GM20431 (cell line): ENCODE measurements around the gene CTSD.
"Not testable (repeated sequence)": the region's sequence is repeated elsewhere in the genome, so short reads cannot be mapped to it uniquely, and the experiment has no call there.

Experiments used
- in situ Hi-C: fragments of 300-500 bp; cut with MseI, MboI; formaldehyde crosslinking; loops from one replicate; pipeline ENCODE4 v1.15.0; 2020; ENCODE audit warnings: low sequenced_read_pairs; ENCODE audit not compliant: unreplicated experiment

The CTSD gene

DNA sequence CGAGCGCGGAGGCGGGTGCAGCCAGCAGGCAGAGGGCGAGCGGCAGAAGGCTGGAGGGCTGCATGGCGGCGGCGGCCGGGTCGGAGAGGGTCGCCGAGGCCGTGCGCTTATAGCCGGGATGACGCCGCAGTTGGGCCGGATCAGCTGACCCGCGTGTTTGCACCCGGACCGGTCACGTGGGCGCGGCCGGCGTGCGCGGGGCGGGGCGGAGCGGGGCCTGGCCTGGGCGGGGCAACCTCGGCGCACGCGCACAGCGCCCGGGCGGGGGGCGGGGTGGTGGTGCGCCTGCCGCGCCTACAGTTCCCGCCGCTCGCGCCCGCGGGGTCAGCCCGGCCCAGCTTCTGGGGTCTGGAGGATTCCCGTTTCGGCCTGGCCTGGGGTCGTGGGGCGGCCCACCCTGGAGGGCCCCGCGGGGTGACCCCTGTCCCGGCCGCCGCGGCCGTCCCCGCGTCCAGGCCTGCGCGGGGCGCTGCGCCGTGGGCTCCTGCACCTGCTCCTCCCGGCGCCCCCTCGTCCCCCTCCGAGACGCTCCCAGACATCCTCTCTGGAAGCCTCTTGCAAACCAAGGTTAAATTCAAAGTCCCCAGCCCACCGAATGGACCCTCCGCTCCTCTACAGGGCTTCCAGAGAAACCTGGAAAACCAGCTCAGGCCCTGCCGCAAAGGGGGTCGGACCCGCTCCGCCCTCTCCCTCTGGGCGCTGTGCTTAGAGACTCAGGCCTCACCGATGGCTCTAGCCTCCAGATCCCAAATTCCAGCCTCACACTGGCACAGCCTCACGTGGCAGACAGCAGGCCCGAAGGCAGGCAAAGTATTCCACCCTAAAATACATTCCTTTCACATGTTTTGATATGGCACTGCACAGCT lies at the start of gene CTSD:
CTSD (minus strand) TSS at position 132 of the 866 bp plus-strand sequence; CDS start at position 64, 68 bp downstream.
- in situ Hi-C loops = no loop called here

DNA sequence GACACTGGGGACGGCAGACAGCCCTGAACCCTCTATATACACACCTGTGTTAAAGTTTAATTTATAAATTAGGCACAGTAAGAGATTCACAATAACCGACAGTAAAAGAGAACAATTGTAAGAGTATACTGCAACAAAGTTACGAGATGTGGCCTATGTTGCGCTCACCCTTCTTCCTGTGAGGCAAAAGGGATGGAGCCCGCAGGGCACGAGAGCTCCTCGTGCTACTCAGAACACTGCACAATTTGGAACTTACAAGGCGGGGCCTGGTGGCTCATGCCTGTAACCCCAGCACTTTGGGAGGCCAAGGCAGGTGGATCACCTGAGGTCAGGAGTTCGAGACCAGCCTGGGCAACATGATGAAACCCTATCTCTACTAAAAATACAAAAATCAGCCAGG lies 49.6 kb upstream of the CTSD start:
- in situ Hi-C loops = loop anchor here (10.0 kb wide), 1 partner anchor 119 kb away; the partner anchor contains the start of gene KRTAP5-6

DNA sequence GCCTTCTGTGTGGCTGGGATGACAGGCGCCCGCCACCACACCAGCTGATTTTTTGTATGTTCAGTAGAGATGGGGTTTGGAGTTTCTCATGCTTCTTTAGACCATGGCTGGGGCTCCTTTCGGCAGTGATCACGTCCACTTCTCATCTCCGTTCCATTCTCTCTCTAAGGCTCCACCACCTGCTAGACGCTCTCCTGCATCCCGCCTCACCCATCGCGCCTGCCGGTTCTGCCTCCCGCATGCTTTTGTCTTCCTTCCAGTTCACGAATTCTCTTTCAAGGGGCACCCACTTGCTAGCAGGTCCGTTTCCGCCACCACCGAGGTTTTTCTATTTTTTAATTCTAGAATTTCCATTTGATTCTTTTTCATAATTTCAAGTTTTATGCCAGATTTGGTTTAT lies 49.1 kb upstream of the CTSD start:
- in situ Hi-C loops = loop anchor here (10.0 kb wide), 1 partner anchor 118 kb away; the partner anchor contains the start of gene KRTAP5-6

DNA sequence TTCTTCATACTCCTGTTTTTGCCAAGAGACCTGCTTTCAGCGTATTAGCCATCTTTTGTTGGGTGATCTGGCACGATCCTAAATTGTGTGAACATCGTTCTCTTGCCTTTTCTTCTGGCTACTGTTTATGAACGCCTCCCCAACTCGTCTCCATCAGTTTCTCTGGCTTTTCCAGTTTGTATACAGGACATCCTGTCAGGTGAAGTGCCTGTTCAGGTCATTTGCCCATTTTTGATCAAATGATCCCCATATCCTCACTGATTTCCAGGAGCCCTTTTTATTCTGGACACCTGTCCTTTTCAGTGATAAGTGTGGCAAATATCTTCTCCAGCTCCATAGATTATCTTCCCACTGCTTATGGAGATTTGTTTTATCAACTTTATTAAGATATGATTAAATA lies 48.5 kb upstream of the CTSD start:
- in situ Hi-C loops = loop anchor here (10.0 kb wide), 1 partner anchor 117 kb away; the partner anchor contains the start of gene KRTAP5-6

DNA sequence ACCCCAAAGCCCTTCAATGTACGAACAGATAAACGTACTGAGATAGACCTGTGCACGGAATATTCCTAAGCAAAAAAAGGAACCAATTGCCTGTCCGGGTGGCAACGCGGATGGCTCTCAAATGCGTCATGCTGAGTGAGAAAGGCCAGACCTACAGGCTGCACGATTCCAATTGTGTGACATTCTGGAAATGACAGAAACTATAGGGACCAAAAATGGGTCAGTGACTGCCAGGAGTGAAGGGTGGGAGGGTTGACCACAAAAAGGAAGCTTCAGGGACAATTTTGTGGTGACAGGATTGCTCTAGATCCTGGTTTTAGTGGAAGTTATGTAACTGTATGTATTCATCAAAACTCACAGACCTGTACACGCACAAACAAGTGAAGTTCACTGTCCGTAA lies 47.0 kb upstream of the CTSD start:
- in situ Hi-C loops = loop anchor here (10.0 kb wide), 1 partner anchor 116 kb away; the partner anchor contains the start of gene KRTAP5-6

DNA sequence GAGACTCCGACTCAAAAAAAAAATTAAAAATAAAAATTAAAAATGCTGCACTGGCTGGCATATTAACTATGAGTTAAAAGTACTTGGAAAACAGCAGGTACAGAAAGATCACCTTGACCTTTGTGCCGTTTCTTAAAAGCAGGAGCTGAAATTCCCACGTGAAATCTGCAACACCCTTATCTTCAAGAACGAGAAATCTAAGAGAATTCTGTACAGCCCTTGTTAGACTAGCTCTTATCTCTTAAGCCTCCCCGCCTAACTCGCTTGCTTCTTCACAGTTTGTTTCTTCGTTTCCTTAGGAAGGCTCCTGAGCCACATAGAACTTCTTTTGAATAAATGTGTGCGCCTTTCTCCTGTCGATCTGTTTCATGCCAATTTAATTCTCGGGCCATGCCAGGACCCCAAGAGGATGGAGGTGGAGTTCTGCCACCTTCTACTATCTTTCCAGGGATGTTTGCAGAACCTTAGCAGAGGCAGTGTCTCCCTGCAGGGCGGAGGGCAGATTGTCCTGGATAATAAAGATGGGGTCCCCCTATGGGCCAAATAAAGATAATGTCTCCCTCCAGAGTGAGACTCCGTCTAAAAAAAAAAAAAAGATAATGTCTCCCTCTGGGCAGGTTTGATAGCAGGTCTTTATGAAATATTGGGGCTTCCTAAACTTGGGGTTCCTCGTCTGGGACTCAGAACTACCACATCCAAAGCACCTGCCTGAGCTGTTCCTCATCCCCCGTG lies 43.7 kb upstream of the CTSD start:
- in situ Hi-C loops = no loop called here

DNA sequence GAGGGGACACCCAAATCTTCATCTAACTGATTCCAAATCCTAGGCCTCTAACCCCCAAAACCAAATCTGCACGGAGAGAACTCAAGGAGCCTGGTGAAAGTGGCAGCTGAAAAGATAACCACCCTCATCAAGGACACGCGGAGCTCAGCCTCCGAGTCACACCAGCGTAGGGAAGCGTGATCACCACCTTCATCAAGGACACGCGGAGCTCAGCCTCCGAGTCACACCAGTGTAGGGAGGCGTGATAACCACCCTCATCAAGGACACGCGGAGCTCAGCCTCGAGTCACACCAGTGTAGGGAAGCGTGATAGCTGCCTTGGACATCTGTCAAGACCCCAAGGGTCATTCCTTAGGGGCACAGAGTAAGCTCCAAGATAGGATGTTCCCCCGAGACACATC lies 41.8 kb upstream of the CTSD start:
- in situ Hi-C loops = no loop called here

DNA sequence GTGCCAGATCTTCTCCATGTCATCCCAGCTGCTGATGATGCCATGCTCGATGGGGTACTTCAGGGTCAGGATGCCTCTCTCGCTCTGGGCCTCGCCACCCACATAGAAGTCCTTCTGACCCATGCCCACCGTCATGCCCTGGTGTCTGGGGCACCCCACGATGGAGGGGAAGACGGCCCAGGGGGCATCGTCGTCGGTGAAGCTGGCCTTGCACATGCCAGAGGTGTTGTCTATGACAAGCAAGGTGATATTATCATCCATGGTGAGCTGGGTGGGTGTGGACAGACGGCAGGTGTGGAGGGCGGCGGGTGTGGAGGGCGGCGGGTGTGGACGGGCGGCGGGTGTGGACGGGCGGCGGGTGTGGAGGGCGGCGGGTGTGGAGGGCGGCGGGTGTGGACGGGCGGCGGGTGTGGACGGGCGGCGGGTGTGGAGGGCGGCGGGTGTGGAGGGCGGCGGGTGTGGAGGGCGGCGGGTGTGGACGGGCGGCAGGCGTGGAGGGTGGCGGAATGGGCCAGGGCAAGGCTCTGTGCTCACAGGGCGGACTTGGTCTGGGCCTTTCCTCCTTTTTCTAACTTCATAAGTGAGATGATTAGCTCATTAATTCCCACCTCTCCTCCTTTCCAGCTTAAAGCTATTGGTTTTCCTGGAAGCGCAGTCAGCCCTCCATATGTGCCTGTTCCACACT lies 40.2 kb upstream of the CTSD start:
- in situ Hi-C loops = not testable (repeated sequence)

DNA sequence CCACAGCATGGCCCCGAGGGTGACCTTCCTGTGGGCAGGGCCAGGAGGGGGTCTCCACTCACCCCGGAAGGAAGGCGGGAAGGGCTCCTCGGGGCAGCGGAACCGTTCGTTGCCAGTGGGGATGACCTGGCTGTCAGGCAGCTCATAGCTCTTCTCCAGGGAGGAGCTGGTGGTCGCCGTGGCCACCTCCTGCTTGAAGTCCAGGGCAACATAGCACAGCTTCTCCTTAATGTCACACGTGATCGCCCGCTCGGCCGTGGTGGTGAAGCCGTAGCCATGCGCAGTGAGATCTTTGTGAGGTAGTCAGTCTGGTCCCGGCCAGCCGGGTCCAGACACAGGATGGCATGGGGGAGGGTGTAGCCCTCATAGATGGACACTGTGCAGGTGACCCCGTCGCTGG lies 39.5 kb upstream of the CTSD start:
- in situ Hi-C loops = no loop called here

DNA sequence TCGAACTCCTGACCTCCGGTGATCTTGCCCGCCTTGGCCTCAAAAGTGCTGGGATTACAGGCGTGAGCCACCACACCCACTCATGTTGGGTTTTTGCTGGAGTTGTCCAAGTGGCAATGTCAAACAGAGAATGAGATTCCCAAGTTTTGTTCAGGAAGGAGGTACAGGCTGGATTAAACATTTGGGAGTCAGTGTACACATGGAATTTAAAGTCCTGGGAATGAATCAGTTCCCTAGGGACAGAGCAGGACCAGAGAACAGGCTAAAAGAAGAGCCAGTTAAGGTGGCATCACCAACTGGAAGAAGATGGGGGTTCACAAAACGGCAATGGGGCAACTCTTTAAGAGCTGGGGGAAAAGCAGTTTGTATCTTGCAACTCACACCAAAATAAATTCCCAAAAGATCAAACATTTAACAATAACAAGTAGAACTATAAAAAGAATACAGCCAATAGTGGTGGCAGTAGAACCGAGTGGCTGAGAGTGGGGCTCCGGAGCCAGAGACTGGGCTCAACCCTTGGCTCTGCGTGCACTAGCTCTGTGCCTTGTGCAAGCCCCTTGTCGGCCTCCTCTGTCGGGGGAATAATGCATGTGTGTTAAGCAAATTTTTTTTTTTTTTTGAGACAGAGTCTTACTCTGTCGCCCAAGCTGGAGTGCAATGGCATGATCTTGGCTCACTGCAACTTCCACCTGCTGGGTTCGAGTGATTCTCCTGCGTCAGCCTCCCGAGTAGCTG lies 33.8 kb upstream of the CTSD start:
- in situ Hi-C loops = no loop called here

DNA sequence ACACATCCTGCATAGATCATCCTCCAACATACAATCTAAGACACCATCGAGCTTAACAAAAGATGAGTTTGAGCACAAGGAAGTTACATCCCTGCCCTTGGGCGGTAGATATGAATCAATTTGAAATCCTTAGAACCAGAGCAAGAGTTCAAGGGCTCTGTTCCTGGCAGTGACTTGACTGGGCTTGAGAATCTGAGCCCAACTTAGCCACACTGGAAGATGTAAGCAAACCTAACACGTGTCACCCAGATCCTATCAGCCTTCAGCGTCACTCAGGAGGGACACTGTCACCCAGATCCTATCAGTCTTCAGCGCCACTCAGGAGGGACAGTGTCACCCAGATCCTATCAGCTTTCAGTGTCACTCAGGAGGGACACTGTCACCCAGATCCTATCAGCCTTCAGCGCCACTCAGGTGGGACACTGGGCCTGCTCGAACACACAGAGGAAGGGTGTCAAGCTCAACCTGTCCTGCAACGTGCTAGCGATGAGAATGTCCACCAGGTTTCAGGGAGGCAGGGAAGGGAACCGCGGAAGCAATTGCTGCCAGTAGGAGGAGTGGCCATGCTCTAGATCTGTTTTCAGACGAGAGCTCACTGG lies 32.8 kb upstream of the CTSD start:
- in situ Hi-C loops = no loop called here

DNA sequence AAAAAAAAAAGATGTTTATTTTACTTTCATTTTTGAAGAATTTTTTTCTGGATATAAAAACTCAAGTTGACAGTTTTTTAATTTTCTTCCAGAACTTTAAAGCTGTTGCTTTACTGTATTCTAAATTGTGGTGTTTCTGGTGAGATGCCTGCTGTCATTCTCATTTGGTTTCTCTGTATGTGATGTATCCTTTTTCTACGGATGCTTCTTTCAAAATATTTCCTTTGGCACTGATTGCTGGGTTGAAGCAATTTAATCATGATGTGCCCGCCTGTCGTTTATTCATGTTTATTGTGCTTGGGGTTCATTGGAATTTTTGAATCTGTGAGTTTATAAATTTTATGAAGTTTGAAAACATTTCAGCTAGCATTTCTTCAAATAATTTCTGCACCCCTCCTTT lies 29.4 kb upstream of the CTSD start:
- in situ Hi-C loops = no loop called here

DNA sequence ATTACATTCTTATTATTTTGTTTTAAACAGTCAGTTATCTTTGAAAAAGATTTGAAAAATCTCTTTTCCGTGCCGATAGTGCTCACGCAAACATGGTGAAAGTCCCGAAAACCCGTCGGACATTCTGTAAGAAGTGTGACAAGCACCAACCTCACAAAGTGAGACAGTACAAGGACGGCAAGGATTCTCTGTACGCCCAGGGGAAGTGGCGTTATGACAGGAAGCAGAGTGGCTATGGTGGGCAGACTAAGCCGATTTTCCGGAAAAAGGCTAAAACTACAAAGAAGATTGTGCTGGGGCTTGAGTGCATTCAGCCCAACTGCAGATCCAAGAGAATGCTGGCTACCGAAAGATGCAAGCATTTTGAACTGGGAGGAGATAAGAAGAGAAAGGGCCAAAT lies 28.7 kb upstream of the CTSD start:
- in situ Hi-C loops = no loop called here

DNA sequence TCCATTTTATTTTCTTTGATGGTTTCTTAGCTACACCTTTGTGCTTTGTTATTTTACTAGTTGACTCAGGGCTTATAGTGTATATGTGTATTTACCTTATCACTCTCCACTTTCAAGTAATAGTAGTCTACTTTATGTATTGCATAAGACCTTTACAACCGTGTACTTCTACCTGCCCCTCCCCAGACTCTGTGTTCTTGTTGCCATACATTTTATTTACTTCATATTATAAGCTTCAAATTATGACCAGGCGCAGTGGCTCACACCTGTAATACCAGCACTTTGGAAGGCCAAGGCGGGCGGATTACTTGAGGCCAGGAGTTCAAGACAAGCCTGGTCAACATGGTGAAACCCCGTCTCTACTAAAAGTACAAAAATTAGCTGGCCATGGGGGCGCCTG lies 28.2 kb upstream of the CTSD start:
- in situ Hi-C loops = no loop called here

DNA sequence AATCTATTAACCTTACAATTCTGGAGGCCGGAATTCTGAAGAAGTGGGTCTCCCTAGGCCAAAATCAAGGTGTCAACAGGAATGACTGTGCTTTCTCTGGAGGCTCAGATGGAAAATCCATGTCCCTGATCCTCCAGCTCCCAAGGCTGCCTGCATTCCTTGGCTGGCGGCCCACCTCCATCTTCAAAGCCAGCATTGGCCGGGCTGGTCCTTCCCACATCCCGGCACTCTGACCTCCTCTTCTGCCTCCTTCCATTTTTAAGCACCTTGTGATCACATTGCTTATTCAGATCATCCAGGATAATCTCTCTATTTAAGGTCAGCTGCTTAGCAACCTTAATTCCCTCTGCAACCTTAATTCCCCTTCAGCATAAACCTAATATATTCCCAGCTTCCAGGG lies 22.7 kb upstream of the CTSD start:
- in situ Hi-C loops = no loop called here

DNA sequence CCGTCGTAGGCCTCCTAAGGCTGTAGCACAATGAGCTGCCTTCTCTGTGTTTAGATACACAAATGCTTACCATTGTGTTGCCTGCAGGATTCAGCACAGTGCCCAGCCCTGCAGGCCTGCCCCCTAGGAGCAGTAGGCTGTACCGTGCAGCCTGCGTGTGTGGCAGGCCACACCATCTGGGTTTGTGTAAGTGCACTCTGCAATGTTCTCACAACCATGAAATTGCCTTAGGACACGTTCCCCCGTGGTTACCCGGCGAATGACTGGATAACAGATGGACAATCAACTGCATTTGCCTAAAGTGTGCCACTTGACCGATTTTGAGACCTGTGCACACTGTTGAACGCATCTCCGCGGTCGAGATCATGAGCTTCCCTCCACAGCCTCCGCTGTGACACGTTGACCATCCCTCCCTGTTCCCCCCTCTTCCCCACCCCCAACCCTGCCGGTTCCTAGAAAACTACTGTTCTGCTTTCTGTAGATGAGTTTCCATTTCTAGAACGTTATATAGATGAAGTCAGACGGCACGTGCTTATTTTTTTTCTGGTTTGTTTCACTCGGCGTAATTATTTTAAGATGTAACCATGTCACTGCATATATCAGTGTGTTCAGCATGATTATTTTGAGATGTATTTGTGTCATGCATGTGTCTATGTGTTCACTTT lies 22.2 kb upstream of the CTSD start:
- in situ Hi-C loops = no loop called here

DNA sequence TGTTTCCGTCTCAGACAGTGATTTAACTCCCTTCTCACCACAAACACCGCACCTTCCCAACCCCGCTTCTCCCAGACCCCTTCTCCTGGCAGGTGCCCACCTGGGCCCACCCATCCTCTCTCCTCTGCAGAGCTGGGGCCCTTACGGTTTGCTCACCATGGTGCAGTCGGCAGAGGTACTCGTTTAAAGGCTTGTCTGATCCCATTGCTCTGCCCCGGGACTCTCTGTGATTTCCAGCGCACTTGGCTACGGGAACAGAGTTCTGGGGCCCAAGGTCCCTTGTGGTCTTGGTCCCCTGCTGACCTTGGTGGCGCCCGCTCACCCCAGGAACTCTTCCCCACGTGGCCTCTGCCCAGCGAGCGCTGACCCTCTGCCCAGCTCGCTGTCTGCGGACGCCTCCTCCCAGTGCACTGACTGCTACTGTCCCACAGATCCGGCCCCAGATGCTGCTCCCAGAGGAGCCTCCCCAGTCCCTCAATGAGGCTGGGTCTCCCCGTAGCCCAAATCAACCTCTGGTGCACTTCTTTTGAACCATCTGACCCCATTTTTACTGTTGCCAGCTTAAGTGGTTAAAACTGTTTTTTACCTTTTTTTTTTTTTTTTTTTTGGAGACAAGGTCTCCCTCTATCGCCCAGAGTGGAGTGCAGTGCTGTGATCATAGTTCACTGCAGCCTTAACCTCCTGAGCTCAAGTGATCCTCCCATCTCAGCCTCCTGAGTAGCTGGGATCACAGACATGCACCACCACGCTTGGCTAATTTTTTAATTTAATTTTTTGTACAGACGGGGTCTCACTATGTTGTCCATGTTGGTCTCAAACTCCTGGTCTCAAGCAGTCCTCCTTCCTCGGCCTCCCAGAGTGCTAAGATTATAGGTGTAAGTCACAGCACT lies 21.3 kb upstream of the CTSD start:
- in situ Hi-C loops = no loop called here
